ENCODE measurements around the gene IRF2BP2. TPM values are rescaled to one million over a fixed set of nuclear protein-coding genes. Genes with fewer than 3 reads are reported as not detected.

IRF2BP2 gene
- total RNA-seq, 4 donors from 2014 or later: 39.4 to 67.1 (median 40.0) TPM

- TF ChIP-seq CTCF (IDR thresholded peaks at IDR 0.05): no peak
- DNase-seq (ENCODE audit: low spot score): no peak
Observed at GRCh38 chr1:234578087-234578486, 31.9 kb downstream of the IRF2BP2 start.

GRCh38 chr1:234573711-234574299, 36.2 kb downstream of the IRF2BP2 start:
- ATAC-seq (ENCODE audit: low FRiP score): peak; percentile 84

More at GRCh38 chr1:234578087-234578486, 31.9 kb downstream of the IRF2BP2 start:
- ATAC-seq (ENCODE audit: low FRiP score): no peak

GRCh38 chr1:234572966-234573365, 37.0 kb downstream of the IRF2BP2 start:
- TF ChIP-seq CTCF (IDR thresholded peaks at IDR 0.05): no peak
- no peak for DNase-seq (ENCODE audit: low spot score)
- no peak for ATAC-seq (ENCODE audit: low FRiP score)

More at GRCh38 chr1:234573711-234574299, 36.2 kb downstream of the IRF2BP2 start:
- no peak for DNase-seq (ENCODE audit: low spot score)
- no peak for TF ChIP-seq CTCF (IDR thresholded peaks at IDR 0.05)

- ATAC-seq (ENCODE audit: low FRiP score): no peak
- no peak for DNase-seq (ENCODE audit: low spot score)
- no peak for TF ChIP-seq CTCF (IDR thresholded peaks at IDR 0.05)
Observed at GRCh38 chr1:234571702-234572101, 38.3 kb downstream of the IRF2BP2 start.

- no peak for ATAC-seq (ENCODE audit: low FRiP score)
Observed at GRCh38 chr1:234570329-234571120, 39.5 kb downstream of the IRF2BP2 start.

GRCh38 chr1:234568345-234568744, 41.6 kb downstream of the IRF2BP2 start:
- ATAC-seq (ENCODE audit: low FRiP score) (no peak), DNase-seq (ENCODE audit: low spot score) (no peak)
- no peak for TF ChIP-seq CTCF (IDR thresholded peaks at IDR 0.05)

More at GRCh38 chr1:234570329-234571120, 39.5 kb downstream of the IRF2BP2 start:
- no peak for DNase-seq (ENCODE audit: low spot score)
- no peak for TF ChIP-seq CTCF (IDR thresholded peaks at IDR 0.05)

Data from omental fat pad (tissue), 4 donors.